GM19463 (cell line): Measurements from ENCODE around the gene TANC1.

ENCODE experiments used
- ATAC-seq: cut with Tn5 transposase; IDR thresholded peaks from one replicate; pipeline ENCODE4 v1.9.1; 2021; ENCODE audit warnings: mild to moderate bottlenecking, moderate library complexity; ENCODE audit not compliant: unreplicated experiment

TANC1 gene

GRCh38 chr2:159053161-159054031 lies 85.0 kb downstream of the TANC1 start:
- no peak for ATAC-seq

- ATAC-seq = no peak
Observed at GRCh38 chr2:159054032-159054334, 85.5 kb downstream of the TANC1 start.

- no peak for ATAC-seq
Observed at GRCh38 chr2:159054985-159055384, 86.5 kb downstream of the TANC1 start.

- ATAC-seq = no peak
Observed at GRCh38 chr2:159060518-159060917, 92.1 kb downstream of the TANC1 start.

DNA sequence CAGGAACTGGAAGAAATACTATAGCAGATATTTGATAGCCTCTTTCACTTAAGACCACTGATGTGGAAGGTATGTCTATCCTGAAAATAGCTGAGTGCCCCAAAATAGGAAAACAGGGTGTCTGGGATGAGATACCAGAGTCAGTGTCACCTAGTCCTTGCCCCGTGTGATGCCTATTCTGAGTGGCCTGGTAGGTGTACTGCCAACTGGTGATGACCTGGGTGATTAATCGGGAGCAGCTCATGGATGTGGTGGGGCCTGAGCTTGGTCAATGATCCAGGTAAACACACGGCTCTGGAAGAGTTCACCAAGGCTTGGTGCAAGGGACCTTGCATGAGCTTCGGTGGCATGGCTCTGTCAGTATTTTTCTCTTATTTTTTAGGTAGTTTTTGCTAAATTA lies 95.2 kb downstream of the TANC1 start:
- no peak for ATAC-seq

- no peak for ATAC-seq
Observed at GRCh38 chr2:159064446-159065301, 96.2 kb downstream of the TANC1 start.

DNA sequence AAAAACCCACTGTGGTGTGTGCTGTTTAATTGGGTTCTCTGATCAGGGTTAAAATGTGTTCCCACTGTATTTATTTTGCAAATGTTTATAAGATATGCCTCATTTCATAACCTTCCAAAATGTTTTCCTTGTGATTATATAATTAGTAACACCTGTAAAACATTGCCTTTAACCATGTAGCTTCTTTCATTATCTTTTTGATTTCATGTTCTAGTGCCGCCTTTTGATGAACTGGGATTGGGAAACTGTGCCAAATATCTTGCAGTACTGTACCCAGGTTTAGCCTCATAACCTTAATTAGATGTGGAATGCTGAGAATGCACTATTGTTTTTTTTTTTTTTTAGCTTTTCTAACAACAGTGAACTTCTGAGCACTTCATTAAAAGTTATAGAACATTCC lies 96.9 kb downstream of the TANC1 start:
- no peak for ATAC-seq

DNA sequence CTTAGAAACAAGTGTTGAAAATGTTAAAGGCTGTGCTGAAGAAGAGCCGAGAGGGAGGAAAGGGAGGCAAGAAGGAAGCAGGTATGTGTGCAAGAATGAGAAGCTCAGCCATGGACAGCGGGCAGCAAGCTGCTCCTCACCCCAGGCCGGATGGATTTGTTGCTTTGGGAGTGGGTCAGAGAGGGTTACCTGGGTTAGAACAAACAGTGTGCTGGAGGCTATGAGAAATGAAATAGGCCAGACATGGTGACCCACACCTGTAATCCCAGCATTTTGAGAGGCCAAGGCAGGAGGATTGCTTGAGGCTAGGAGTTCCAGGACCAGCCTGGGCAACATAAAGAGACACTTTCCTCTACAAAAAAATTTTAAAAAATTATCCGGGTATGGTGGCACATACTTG lies 97.5 kb downstream of the TANC1 start:
- ATAC-seq = no peak

GRCh38 chr2:159066541-159067156 lies 98.2 kb downstream of the TANC1 start:
- ATAC-seq = no peak

GRCh38 chr2:159067971-159068370 lies 99.5 kb downstream of the TANC1 start:
- ATAC-seq = no peak

DNA sequence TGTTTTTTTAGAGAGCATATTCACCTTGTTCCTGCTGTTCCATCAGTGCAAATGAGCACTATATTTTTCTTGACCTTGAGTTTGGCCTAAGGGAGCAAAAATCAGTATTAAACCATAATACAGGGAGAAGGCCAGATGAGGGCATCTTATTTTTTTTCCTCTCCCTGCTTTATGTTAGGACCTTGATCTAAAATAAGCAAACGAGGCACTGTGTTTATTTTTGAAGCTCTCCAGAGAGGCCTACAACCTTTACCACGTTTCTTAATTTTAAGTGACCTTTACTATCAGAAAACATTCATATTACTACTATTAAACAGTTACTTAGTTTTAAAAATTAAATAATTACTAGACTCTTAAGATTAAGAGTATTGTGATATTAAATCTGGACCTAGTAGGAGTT lies 100.8 kb downstream of the TANC1 start:
- ATAC-seq = no peak

GRCh38 chr2:159070235-159070634 lies 101.8 kb downstream of the TANC1 start:
- no peak for ATAC-seq

DNA sequence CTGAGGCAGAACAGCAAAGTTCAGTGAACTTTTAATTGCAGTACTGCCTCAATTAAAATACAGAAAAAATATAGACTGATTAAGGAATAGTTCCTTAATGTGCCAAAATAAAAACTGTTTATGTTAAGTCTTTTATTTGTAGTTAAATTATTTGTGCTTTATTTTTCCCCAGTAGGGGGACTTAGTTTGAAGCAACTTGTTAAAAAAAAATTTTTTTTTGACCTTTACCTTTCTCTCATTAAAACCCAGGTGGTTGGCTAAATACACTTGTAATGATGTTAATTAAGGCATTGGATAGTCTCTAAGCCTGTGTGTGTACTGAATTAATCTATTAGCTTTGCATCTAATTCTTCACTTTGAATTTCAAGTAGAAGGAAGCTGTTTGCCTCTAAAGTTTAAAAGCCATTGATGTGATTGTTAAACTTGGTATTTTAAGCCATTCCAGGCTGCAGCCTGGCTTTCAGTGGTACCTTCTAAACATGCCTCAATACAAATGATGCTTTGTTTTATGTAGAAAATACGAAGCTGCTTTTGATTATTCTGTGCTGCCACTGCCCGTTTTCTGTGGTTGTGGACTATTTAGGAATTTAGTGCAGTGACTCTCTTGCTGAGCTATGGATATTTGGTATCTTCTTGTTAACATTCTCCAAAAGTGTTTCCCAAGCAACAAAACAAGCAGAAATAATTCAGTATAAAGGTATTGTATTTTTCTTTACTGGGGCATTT lies 102.9 kb downstream of the TANC1 start:
- ATAC-seq = no peak

- ATAC-seq = no peak
Observed at GRCh38 chr2:159072795-159073194, 104.4 kb downstream of the TANC1 start.

GRCh38 chr2:159073256-159073655 lies 104.8 kb downstream of the TANC1 start:
- ATAC-seq = no peak

- ATAC-seq = no peak
Observed at GRCh38 chr2:159074605-159075004, 106.2 kb downstream of the TANC1 start.

DNA sequence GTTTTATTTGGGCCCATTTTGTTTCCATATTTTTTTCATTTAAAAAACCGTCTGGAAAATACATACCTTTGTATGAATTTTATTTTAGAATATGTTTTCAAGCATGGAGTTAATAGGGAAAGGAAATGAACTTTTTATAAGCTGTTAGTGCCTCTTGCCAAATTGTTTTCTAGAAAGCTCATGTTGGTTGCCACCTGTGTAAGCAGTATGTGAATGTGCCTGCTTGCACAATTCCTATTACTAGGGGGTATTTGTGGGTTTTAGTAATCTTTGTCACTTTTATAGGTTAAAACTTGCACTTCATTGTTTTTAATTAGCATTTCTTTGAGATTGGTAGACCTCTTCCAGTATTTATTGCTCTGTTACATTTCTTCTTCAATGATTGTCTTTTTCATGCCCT lies 107.3 kb downstream of the TANC1 start:
- no peak for ATAC-seq

GRCh38 chr2:159076241-159076640 lies 107.8 kb downstream of the TANC1 start:
- ATAC-seq = no peak

GRCh38 chr2:159077869-159078268 lies 109.4 kb downstream of the TANC1 start:
- ATAC-seq = no peak

DNA sequence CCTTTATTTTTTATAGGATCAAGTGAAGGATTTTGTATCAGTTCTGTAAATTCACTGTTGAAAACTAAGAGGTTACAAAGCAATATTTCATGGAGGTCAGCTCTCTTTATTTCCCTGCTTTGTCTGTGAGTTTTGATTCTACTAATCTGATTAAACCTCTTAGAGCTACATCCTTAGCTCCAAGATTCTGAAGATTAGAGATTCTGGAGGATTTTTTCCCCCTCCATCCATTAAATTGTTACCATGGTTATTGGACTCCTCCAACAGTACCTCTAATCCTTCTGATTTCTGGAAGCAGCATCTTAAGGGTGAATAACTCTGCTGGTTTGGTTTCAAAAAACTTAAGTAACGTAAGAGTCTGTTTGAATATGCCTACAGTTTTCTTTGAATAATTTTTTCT lies 110.0 kb downstream of the TANC1 start:
- no peak for ATAC-seq

DNA sequence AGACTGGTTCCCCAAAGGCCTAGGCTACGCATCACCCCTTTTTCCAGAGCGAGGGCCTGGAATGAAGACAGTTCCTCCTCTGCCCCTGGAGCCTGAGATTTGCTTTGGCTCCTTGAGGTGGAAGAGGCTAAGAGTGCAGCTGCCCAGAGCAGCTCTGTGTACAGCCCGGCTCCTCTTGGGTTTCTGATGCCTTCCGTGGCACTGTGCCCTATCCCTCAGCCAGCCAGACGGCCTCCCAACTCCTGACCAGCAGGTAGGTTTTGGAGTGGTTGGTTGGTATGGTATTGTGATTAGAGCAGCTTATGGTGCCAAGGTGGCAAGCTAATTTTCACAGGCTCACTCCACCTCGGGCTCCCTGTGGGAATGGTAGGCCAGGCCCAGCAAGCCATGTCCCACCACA lies 112.2 kb downstream of the TANC1 start:
- no peak for ATAC-seq
